ENCODE results near the gene ABHD5. TPM values are rescaled to one million over a fixed set of nuclear protein-coding genes. Genes with fewer than 3 reads are reported as not detected.

Gene ABHD5
- total RNA-seq, 4 donors from 2014 or later, result 110 to 300 (median 166) TPM

DNA sequence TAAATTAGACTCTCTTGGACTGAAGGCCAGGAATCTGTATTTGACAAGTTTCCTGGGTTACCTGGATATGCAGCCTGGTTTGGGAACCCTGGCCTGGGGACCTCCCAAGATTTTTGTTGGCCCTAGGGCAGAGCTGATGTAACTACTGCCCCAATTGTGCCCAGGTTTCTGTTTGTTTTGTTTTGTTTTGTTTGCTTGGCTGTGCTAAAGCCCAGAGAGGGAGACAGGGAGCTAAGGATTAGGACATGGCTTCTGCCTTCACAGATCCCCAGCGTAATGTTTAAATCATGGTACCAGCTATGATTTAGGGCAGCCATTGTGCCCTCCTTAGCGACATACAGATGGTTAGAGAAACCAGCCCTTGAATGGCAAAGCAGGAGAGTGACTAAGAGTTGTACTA, 47.6 kb downstream of the ABHD5 start:
- TF ChIP-seq CTCF (IDR thresholded peaks at IDR 0.05; ENCODE audit: low read depth), result no peak

DNA sequence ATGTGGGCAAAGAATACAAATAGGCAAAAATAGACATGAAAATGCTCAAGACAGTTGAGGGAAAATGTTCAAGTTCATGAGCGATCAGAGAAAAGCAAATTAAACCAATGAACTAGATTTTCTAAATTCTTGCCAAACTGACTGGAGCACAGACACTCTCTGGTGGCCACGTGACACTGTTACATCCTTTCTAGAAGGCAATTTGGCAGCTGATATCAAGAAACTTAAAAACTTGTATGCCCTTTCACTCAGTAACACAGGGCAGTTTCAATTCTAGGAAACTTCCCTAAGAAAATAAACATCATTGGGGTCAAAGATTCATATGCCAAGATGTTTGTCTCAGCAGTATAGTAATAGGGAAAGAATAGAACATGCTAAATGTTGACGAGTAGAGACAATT, 52.2 kb downstream of the ABHD5 start:
- no peak for TF ChIP-seq CTCF (IDR thresholded peaks at IDR 0.05; ENCODE audit: low read depth)

DNA sequence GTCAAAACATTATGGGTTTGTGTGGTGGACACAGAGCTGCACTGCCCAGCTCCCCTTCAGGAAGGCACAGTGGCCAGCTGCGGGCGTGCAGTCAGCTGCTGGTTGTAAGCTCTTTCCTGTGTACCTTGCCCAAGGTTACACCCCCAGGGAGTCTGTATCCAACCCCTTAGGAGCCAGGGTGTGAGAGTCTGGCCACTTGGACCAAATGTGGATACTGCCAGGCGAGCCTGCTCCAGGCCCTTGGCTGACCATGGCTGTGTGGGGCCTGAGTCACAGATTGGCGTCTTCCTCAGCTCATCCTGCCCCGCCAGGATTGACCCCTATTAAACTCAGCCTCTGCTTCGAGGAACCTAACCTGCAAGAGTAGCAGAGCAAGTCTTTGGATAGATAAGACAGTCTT, 56.9 kb downstream of the ABHD5 start:
- no peak for TF ChIP-seq CTCF (IDR thresholded peaks at IDR 0.05; ENCODE audit: low read depth)

- TF ChIP-seq CTCF (IDR thresholded peaks at IDR 0.05; ENCODE audit: low read depth), result no peak
These were observed 57.4 kb downstream of the ABHD5 start for GRCh38 chr3:43748179-43748578.

GRCh38 chr3:43748645-43749044, 57.9 kb downstream of the ABHD5 start:
- TF ChIP-seq CTCF (IDR thresholded peaks at IDR 0.05; ENCODE audit: low read depth), result no peak

GRCh38 chr3:43752905-43753304, 62.2 kb downstream of the ABHD5 start:
- TF ChIP-seq CTCF (IDR thresholded peaks at IDR 0.05; ENCODE audit: low read depth), result no peak

GRCh38 chr3:43753741-43754715, 63.3 kb downstream of the ABHD5 start:
- TF ChIP-seq CTCF (IDR thresholded peaks at IDR 0.05; ENCODE audit: low read depth), result no peak

Measured in subcutaneous adipose tissue (tissue), 4 donors.